SK-N-MC (cell line): ENCODE results near the gene CHST13.

Experiments
- EZH2 ChIP-seq: fragments of 200-600 bp; sonication (generic); IDR thresholded peaks from one replicate; pipeline ENCODE4 v1.6.1; 2017; ENCODE audit warnings: antibody characterized with exemption
- POLR2AphosphoS5 ChIP-seq: IDR thresholded peaks from 2 replicates; pipeline ENCODE4 v1.6.1; 2012; ENCODE audit warnings: mild to moderate bottlenecking, low read depth, low read length, borderline replicate concordance

- TF ChIP-seq EZH2 (no peak), POLR2AphosphoS5 (no peak)
These were observed 21.6 kb downstream of the CHST13 start for GRCh38 chr3:126545544-126545943.
